ENCODE results near the gene RNF43.
"Not testable (repeated sequence)": the region's sequence is repeated elsewhere in the genome, so short reads cannot be mapped to it uniquely, and the experiment has no call there.

The RNF43 gene

GRCh38 chr17:58402047-58402446 is 15.3 kb downstream of the RNF43 start:
- no peak overlapping the region for H3K4me3 ChIP-seq (ENCODE audit: low read depth, low read length)
- DNase-seq (ENCODE audit: low read depth), result no peak
- TF ChIP-seq MAX (IDR thresholded peaks at IDR 0.05; ENCODE audit: low read depth, low read length) (no peak), MYC (IDR thresholded peaks at IDR 0.05; ENCODE audit: low read depth, low read length) (no peak), POLR2A (IDR thresholded peaks at IDR 0.05; ENCODE audit: extremely low read depth, insufficient read length) (no peak)
- TF ChIP-seq, protein P1, sequence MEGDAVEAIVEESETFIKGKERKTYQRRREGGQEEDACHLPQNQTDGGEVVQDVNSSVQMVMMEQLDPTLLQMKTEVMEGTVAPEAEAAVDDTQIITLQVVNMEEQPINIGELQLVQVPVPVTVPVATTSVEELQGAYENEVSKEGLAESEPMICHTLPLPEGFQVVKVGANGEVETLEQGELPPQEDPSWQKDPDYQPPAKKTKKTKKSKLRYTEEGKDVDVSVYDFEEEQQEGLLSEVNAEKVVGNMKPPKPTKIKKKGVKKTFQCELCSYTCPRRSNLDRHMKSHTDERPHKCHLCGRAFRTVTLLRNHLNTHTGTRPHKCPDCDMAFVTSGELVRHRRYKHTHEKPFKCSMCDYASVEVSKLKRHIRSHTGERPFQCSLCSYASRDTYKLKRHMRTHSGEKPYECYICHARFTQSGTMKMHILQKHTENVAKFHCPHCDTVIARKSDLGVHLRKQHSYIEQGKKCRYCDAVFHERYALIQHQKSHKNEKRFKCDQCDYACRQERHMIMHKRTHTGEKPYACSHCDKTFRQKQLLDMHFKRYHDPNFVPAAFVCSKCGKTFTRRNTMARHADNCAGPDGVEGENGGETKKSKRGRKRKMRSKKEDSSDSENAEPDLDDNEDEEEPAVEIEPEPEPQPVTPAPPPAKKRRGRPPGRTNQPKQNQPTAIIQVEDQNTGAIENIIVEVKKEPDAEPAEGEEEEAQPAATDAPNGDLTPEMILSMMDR (IDR thresholded peaks at IDR 0.05; ENCODE audit: low read depth, low read length), result no peak

DNA sequence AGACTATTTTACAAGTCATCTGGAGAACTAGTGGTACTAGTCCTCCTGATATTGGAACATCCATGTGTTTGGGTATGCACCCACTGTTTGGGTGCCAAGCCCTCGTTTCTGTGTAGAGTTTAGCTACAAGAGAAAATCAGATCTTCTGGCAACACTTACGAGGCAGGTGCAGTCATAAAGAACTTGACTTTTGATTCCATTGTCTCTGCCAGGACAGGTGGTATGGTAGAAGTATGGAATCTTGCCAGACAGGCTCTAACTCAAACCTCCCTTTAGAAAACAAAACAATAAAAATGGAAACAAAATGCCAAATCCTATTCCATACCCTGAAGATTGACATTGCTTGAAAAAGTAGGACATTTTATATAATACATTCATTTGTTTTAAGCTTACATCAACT is 16.0 kb downstream of the RNF43 start:
- no peak for DNase-seq (ENCODE audit: low read depth)
- H3K4me3 ChIP-seq (ENCODE audit: low read depth, low read length), result no peak overlapping the region
- TF ChIP-seq MAX (IDR thresholded peaks at IDR 0.05; ENCODE audit: low read depth, low read length), result no peak
- no peak for TF ChIP-seq MYC (IDR thresholded peaks at IDR 0.05; ENCODE audit: low read depth, low read length)
- TF ChIP-seq, protein P1 (IDR thresholded peaks at IDR 0.05; ENCODE audit: low read depth, low read length), result no peak
- no peak for TF ChIP-seq POLR2A (IDR thresholded peaks at IDR 0.05; ENCODE audit: extremely low read depth, insufficient read length)

- H3K4me3 ChIP-seq (ENCODE audit: low read depth, low read length), result no peak overlapping the region
- DNase-seq (ENCODE audit: low read depth), result no peak
- TF ChIP-seq MAX (IDR thresholded peaks at IDR 0.05; ENCODE audit: low read depth, low read length) (no peak), MYC (IDR thresholded peaks at IDR 0.05; ENCODE audit: low read depth, low read length) (no peak), POLR2A (IDR thresholded peaks at IDR 0.05; ENCODE audit: extremely low read depth, insufficient read length) (no peak)
- TF ChIP-seq, protein P1 (IDR thresholded peaks at IDR 0.05; ENCODE audit: low read depth, low read length), result no peak
These were observed 16.5 kb downstream of the RNF43 start for GRCh38 chr17:58400826-58401225.

GRCh38 chr17:58399974-58400373 is 17.4 kb downstream of the RNF43 start:
- no peak for TF ChIP-seq POLR2A (IDR thresholded peaks at IDR 0.05; ENCODE audit: extremely low read depth, insufficient read length)
- no peak for TF ChIP-seq MYC (IDR thresholded peaks at IDR 0.05; ENCODE audit: low read depth, low read length)
- TF ChIP-seq MAX (IDR thresholded peaks at IDR 0.05; ENCODE audit: low read depth, low read length), result no peak
- TF ChIP-seq, protein P1 (IDR thresholded peaks at IDR 0.05; ENCODE audit: low read depth, low read length), result no peak
- no peak for DNase-seq (ENCODE audit: low read depth)
- no peak overlapping the region for H3K4me3 ChIP-seq (ENCODE audit: low read depth, low read length)

GRCh38 chr17:58398574-58399266 is 18.6 kb downstream of the RNF43 start:
- no peak for DNase-seq (ENCODE audit: low read depth)
- no peak for TF ChIP-seq MYC (IDR thresholded peaks at IDR 0.05; ENCODE audit: low read depth, low read length)
- TF ChIP-seq MAX (IDR thresholded peaks at IDR 0.05; ENCODE audit: low read depth, low read length), result no peak
- TF ChIP-seq, protein P1 (IDR thresholded peaks at IDR 0.05; ENCODE audit: low read depth, low read length), result no peak
- no peak for TF ChIP-seq POLR2A (IDR thresholded peaks at IDR 0.05; ENCODE audit: extremely low read depth, insufficient read length)
- no peak overlapping the region for H3K4me3 ChIP-seq (ENCODE audit: low read depth, low read length)

GRCh38 chr17:58397421-58397820 is 19.9 kb downstream of the RNF43 start:
- H3K4me3 ChIP-seq (ENCODE audit: low read depth, low read length); DNase-seq (ENCODE audit: low read depth): not testable (repeated sequence)
